HG02943 (cell line): ENCODE data around the gene PRKCH.

ENCODE experiments used
- ATAC-seq: cut with Tn5 transposase; IDR thresholded peaks from one replicate; pipeline ENCODE4 v1.9.1; 2021; ENCODE audit warnings: mild to moderate bottlenecking, low read depth, moderate library complexity; ENCODE audit not compliant: unreplicated experiment

Gene PRKCH

DNA sequence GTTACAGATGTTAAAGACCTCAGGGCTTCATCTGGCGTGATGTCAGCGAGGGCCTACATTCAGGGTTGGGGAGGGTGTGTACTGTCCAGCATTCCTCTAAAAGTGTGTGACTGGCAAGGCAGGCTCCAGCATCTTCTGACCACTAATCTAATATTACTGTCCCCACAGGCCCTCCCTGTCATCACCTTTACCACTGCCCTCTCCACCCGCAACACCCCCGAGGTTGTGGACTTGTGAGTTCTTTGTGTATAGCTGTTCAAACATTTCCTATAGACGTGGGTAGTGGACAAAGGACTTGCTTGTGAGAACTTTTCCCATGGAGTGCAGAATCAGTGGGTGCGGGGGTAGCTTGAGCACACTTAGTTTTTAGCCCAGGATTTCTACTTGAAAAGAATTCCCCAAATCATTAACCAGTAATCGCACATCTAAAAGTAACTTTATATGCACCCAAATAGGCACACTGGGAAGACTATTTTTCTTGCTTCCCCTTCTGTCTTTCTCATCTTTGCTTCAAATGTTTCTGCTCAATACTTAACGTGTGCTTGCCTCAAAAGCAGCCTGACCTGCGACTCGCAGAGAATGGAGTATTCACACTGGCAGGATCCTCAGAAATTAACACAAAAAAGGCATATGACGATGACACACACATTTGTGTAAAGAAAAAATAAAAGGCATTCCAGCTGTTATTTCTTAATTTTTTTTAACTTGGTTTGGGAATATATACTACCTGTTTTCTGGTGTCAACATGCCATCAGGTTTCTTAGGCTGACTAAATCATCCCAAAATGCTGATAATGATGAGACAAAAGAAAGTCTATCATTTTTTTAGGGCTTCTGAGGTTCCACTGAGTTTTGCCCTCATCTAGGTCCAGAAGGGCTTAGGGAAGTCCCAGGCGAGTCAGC is 215.5 kb downstream of the PRKCH start:
- ATAC-seq: no peak

DNA sequence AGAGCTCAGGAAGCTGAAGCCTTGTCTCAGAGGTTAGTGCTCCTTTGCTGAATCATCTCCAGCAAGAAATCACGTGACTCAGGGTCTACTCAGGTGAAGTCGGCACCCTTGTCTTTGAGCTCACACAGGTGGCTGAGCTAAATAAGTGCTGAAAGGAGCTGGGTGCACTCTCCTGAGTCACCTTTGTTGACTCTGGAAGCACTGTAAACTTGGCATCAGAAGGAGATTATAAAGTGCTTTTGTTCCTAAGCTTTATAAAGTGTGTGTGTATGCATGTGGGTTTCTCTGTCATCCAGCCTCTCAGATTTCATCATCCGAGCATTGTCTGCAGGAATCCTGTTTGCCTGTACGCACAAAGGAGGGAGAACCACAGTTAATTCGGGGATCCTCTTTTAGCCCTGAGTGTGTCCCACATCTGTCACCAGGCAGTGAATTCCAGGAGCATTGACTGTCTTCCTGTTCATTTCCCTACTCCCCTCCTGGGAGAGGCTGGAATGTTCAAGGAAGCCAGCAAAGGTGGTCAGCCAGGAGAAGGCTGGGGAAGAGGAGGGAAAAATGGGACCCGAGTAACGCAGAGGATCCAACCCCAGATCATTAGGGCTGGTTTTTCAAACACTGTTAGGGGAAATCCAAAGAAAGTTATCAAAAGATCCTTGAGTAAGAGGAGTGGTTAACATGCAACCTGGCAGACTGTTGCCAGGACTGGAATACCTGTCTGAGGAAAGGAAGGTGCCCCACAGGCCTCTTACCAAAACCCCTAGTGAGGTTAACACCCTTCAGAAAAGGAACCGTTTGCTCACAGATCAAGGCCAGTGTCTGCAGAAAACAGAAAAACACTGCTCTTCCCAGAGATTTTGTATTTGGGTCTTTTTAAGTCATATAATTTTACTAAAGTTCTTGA is 216.4 kb downstream of the PRKCH start:
- no peak for ATAC-seq

DNA sequence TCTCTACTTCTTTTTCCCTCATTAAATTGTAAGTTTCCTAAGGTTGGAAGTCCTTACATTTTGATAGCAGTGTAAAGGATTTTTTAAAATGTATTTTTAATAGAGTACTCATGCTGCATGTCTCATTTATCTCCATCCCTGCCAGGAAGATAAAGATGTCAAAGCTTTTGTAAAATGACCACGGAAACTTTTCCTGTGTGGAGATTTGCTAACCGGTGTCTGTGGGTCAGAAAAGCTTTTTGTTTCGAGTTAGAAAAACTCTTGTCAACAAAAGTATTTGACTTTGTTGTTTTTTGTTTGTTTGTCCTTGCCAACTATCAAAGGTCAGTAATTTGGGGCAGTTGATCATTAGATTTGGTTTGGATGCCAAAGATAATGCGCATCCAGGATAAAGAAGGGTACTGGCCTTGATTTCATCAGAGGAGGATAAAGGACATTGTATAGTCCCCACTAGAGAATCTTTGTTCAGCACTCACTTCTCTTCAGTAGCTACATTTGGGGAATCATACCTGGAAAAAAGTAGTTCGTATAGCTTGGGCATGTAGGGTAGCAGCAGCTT is 217.2 kb downstream of the PRKCH start:
- ATAC-seq: no peak

DNA sequence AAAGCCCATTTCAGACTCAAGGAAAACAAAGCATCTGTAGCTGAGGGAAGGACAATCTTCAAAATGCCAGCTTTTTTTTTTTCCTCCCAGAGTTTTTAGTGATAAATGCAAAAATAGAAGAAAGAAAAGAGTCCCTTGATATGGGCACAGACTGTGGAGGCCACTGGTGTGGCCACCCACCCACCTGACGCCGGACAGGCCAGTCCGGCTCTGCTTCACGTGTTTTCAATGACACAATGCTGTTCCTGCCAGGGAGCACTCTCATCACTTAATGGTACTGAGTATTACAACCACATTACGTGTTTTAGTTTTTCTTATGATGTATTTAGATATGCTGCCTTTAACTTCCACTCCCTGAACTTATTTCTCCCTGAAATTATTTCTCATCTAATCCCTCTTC is 218.3 kb downstream of the PRKCH start:
- ATAC-seq: no peak

DNA sequence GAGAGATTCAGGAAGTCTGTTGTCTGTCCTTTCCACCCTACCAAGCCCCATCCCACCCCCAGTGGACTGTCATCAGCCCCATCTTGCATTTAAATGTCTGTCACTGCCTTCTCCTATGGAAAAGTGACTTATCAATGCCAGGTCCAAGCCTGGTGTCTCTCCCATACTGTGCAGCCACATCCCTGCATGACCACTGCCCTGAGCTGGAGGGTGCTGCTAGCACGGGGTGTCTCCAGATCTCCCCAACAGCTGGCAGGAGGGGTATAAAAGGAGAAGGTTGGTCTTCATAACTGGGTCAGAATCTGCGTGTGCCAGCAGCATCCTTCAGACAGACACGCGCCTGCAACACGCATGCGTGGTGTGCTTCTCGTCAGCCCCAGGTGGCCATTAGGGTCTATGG is 219.6 kb downstream of the PRKCH start:
- ATAC-seq: no peak

DNA sequence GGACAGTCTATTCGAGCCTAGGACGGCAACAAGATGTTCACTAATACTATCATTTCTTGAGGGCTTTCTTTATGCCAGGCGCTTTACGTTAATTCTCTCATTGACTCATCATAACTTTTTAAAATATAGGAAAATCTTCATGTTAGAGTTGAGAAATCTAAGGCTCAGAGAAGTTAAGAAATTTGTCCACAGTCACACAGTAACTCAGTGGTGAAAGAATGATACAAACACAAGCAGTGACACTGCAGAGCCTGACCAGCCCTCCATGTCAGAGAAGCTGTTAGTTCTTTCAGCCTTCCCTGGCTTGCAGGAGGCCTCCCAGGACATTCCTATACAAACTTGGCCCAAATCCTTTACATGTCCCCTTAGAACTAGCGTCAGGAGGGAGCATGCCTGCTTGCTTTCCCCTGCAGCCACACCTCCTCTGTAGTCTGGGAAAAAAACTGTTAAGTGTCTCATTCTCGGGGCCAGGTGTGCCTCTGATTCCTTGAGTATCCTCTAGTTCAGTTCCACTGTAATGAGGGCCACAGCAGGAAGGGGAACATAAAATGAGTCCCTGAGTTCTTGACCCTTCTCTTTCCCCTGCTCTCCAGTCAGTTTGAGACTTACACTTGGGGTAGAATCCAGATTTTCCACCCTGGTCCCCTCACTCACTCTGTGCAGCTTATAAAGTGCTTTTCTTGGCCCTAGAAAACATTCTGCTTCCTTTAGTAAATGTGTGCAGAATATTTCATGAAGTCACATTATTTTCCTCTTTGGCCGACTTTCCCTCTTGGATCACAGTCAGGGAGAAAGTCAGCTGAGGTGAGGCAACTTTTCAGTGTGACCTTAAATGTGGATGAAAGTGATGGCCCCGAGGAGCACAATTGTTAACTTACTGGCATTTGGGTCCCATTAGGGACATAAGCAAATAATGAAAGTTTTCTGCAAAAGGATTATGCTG is 221.7 kb downstream of the PRKCH start:
- ATAC-seq: no peak

DNA sequence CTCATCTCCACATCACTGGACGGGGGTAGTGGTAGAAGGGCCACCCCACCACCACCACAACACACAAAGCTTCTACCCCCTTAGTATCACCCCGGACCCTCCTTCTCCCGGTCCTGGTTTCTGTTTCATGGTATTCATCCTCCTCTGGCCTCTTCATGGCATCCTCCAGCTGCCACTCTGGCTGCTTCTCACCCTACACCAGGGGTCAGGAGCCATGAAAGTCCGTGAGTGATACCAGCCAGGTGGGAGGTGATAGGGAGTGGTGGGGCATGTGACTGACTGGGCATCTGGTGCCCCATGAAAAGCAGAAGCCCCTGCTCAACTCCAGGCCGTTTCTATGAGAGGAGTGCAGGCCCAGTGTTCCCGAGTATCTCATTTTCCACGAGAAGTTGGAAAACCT is 222.6 kb downstream of the PRKCH start:
- no peak for ATAC-seq

DNA sequence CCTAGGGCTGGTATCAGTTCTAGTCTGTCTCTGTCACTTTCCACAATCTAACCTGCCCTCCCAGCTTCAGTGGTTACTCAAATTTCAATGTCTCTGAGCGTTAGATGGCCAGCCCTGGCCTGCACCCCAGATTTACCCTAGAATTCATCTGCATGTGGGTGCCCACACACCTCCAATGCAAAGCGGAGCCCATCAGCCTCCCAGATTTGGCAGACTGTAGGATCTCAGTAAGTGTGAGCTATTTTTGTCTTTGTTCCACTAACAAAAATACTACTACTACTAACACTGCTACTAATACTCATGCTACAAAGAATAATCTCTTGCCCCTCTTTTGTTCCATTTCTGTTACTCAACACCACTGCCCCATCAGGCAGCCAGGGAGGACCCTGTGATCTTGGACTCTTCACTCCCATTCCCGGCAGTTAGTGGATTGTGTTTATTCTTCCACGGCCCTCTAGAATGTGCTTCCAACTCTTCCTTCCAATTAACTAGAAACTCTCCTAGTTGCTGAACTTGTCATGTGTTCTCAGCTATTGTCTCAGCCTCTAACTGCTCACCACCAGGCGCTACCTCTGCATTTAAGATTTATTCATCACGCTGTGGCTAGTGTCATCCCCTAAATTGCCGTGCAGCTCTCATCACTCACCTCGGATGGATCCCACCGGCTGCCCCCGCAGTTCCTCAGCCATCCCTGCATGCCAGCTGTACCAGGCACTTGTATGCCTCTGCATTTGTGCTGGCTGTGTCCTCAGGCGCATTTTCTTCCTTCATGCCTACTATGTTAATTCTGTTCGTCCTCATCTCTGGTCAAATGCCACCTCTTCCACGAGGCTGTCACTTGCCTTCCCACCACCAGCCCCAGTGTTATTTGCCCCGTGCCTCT is 223.3 kb downstream of the PRKCH start:
- no peak for ATAC-seq

DNA sequence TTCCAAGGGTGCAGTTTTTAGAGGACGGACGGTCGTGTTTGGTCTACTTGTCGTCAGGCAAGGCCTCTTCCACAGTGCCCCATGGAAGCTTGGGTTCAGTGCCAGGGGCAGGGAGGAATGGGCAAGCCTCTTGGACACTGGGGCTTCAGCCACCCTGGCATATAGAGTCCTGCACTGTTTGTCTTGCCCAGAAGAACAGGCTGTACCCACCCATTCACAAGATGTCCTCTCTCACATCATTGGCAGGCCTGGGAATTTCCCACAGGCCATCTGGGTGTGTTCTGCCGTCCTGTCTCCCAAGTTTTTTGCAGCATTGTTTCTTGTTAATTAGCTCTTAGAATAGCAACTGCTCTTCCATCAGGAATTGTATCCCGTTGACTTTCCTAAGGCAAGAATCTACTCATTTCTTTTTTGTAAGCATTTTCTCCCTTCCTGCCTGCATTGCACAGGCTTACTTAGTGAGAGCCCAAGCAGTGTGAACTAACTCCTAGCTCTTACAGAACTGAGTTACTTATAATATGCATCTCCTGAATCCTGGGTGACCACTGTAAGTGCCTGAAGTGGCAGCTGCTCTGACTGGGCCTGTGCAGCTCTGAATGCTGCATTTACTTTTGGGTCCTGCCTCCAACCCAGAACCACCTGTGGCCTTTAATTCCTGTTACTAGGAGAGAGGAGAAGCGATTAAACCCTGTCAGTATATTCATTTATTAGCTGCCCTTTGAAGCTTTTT is 224.5 kb downstream of the PRKCH start:
- no peak for ATAC-seq

DNA sequence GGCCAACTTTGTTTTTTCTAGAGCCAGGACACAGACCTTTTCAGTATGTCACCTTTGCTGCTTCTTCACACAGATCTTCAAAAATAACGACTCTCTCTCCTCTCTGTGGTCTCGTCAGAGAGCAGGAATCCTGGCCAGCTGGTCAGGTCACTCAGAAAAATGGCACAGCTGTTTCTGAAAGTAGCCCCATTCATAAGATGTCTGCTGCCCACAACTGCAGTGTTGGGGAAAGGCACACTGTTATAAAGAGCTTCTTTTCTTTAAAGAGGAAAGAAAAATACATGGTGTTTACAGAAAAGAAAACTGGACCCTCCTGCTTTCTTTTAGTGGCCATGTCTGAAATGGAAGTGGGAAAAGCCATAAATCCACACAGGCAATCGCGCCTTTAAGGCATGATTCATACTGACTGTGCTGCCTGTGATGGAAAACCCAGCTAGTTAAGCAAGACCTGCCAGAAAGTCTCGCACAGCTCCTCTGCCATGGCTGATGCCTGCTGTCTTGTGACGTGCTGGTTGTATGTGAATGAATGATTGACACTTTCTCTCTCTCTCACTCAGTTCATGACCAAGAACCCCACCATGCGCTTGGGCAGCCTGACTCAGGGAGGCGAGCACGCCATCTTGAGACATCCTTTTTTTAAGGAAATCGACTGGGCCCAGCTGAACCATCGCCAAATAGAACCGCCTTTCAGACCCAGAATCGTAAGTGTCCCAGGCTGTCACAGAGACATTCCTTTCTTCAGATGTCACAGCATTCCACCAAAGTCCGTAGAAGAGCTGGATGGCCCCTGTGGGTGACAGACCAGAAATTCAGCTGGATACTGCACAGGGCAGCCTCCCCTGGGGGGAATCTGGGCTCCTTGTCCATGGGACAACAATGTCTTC is 226.0 kb downstream of the PRKCH start:
- ATAC-seq: no peak

DNA sequence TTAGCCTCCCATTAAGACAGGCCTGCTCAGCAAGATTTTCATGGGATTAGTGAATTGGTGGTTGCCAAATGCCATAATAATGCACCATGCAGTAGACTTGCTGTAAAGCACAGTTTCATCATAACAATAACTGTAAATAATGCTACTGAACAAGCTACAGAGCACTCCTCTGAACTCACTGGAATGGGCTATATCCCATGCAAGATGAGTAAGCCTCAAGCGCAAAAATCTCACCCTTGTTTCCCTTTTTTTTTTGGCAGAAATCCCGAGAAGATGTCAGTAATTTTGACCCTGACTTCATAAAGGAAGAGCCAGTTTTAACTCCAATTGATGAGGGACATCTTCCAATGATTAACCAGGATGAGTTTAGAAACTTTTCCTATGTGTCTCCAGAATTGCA is 228.0 kb downstream of the PRKCH start:
- no peak for ATAC-seq

DNA sequence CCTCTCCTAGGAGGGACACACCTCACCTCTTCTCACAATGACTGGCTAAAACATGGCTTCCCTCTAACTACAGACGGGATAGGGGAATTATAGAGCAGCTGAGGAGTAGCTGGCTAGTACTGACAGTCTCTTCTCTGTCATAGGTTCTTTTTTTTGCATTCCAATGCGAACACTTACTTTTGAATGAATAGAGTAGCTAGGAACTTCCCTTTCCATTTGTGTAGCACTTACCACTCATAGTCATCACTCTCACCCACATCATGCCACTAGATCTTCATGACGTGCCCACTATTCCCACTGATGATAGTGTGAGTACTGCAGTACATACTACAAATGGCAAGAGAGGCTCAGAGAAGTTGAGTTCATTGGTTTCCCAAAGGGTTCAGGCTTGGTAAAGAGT is 230.0 kb downstream of the PRKCH start:
- ATAC-seq: no peak

DNA sequence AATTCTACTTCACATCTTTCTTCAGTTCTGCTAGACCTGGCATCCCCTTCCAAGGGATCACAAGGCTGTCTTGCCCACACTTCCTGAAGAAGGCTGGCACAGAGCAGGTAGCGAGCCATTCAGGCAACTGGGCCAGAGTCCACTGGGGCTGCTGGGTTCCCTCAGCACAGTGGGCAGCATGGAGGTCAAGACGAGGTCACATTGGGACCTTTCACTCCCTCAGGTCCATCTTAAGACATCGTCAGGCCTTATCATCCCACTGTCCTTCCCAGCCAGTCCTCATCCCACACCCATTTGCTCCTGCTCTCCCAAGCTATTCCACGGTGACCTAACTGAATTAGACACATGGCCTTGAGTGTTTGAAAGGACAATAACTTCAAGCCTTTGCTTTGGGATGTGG is 230.9 kb downstream of the PRKCH start:
- no peak for ATAC-seq

DNA sequence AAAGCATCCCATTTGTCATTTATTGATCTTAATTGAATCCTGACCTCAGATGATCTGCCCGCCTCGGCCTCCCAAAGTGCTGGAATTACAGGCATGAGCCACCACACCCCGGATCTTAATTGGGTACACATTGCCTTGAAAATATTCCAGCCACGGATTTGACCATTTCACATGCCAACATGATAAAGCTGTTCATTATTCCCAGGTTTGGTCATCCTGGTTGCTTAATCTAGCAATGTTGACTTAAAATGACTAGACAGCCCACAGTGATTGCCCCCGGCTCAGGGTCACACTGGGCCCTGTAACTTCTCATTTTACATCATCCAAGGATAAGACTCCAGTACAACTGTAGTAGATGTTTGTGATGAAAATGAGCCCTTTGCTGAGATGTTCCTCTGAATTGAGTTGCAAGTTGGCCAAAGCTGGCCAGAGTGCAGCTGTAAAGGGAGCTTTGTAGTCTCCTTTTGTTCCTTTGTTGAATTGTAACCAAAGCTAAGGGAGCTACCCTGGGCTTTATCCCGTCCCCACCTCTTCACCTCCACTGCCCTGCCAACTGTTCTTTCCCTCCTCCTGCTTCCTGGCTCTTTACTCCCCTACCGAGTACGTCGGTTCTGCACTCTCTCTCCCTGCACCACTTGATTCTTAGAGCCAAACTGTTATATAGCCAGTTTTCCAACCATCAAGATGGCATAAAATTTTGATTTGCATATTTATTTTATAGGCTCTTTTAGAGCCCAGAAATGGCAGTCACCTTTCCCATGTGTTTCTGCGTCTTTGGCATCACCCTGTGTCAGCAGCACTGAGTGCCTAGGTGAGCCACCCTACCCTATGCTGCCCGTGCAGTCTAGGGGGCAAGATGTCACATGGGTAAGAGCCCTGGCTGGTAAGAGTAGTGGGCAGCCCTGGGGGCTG is 232.6 kb downstream of the PRKCH start:
- no peak for ATAC-seq

DNA sequence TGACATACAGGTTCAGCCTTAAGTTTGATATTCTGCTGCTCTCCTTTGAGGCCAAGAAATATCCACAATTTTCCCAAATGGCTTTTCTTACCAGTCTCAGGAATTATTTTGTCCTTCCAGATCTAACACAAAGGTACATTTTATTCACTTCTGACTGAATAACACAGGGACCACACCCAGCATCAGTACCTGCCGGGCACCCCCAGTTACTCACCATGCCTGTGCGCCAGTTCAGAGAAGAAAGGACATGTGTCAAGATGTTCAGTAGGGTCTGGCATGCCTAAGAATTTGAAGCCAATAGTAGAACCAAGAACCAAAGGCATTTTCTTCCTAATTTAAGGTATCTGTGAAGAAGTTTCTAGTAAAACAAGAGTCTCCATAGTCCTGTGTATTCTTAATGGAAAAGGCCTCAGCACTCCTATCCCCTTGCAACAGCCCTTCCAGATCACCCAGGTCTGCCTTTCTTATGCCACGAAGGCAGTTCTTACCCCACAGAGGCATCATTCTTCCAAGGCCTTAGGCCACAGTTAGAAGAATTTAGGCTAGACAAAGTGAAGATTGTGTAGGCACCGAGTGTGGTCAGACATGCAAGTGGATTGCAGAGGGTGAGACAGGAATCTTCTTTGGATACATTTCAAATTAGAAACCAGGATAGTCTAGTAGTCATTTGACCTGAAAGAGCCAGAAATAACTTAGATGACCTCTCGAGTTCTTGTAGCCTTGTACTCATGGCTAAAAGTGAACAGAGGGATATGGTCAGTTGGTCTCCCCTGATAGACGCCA is 233.9 kb downstream of the PRKCH start:
- no peak for ATAC-seq

DNA sequence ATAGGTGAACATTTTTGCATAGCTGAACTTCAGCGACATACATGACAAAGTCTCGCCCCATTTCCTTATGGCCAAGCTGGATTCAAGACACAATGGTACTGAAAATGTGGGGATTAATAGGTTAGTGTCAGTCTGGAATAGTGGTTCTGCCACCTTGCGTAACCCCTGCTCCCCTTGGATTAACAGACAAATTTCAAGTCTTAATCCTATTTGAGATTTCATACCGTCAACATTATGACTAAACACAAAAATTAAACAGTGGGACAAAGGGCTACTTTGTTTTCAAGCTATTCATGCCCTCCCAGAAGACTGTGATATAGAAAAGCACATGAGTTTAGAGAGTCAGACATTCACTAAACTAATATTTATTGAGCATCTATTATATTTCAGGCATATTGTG is 235.1 kb downstream of the PRKCH start:
- ATAC-seq: no peak
